Measurements from ENCODE around the gene PPARA.

DNA sequence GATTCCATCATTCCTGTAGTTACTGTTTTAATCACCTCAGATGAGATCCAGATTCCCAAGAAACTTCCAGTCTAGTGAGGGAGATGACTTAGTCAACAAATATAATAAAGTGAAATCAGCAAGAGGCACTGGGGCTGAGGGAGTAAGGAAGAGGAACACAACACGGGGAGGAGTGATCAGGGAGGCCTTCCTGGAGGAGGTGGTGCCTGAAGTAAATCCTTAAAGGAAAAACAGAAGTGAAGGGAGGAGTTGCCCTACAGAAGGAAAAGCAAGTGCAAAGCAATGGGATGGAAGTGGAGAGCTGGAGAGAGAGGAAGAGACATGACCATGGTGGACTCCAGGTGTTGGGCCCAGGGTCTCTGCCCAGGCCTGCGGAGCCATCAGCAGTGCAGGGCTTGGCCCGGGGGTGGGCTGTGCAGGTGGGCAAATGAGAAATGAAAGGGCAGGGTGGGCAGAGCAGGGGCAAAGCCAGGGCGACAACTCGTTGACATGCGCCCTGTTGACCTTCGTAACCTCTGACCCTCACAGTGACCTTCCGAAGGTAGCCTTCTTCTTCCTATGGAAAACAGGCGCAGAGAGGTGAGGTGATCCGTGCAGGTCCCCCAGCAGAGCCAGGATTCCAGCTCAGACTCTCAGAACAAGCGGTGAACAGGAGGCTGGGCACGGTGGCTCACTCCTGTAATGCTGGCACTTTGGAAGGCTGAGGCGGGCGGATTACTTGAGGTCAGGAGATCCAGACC, 12.1 kb upstream of the PPARA start:
- no peak for TF ChIP-seq POLR2A (IDR thresholded peaks at IDR 0.05)
- TF ChIP-seq CTCF (IDR thresholded peaks at IDR 0.05): no peak
- TF ChIP-seq EP300 (IDR thresholded peaks at IDR 0.05): no peak
